ENCODE results near the gene IDH2.

IDH2 gene

DNA sequence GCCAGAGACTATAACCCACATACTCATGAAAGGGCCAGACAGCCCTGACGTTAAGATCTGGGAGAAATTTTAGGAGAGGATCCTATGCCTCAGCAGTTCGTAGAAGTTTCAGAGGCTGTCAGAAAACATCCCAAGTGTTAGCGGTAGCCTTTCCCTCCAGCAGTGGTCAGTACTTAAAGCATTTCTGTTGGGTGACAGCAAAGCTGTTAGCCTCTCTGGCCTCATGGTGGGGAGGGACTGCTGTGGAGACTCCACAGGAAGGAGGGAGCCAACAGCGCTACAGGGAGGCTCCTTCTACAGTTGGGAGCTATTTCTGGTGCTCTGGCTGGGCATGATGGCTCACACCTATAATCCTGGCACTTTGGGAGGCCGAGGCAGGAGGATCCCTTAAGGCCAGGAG is 27.4 kb downstream of the IDH2 start (continued):
- TF ChIP-seq, protein P1, sequence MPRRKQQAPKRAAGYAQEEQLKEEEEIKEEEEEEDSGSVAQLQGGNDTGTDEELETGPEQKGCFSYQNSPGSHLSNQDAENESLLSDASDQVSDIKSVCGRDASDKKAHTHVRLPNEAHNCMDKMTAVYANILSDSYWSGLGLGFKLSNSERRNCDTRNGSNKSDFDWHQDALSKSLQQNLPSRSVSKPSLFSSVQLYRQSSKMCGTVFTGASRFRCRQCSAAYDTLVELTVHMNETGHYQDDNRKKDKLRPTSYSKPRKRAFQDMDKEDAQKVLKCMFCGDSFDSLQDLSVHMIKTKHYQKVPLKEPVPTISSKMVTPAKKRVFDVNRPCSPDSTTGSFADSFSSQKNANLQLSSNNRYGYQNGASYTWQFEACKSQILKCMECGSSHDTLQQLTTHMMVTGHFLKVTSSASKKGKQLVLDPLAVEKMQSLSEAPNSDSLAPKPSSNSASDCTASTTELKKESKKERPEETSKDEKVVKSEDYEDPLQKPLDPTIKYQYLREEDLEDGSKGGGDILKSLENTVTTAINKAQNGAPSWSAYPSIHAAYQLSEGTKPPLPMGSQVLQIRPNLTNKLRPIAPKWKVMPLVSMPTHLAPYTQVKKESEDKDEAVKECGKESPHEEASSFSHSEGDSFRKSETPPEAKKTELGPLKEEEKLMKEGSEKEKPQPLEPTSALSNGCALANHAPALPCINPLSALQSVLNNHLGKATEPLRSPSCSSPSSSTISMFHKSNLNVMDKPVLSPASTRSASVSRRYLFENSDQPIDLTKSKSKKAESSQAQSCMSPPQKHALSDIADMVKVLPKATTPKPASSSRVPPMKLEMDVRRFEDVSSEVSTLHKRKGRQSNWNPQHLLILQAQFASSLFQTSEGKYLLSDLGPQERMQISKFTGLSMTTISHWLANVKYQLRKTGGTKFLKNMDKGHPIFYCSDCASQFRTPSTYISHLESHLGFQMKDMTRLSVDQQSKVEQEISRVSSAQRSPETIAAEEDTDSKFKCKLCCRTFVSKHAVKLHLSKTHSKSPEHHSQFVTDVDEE (CRISPR knock-in tag; IDR thresholded peaks at IDR 0.05): no peak
- TF ChIP-seq TOX (CRISPR knock-in tag; IDR thresholded peaks at IDR 0.05; ENCODE audit: borderline replicate concordance) (no peak), ZC3H10 (CRISPR knock-in tag; IDR thresholded peaks at IDR 0.05) (no peak), BACH2 (CRISPR knock-in tag; IDR thresholded peaks at IDR 0.05; ENCODE audit: borderline replicate concordance) (no peak)
- TF ChIP-seq, protein P2, sequence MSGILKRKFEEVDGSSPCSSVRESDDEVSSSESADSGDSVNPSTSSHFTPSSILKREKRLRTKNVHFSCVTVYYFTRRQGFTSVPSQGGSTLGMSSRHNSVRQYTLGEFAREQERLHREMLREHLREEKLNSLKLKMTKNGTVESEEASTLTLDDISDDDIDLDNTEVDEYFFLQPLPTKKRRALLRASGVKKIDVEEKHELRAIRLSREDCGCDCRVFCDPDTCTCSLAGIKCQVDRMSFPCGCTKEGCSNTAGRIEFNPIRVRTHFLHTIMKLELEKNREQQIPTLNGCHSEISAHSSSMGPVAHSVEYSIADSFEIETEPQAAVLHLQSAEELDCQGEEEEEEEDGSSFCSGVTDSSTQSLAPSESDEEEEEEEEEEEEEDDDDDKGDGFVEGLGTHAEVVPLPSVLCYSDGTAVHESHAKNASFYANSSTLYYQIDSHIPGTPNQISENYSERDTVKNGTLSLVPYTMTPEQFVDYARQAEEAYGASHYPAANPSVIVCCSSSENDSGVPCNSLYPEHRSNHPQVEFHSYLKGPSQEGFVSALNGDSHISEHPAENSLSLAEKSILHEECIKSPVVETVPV (CRISPR knock-in tag; IDR thresholded peaks at IDR 0.05): no peak

GRCh38 chr15:90074023-90074422 is 28.2 kb downstream of the IDH2 start:
- TF ChIP-seq ZC3H10 (CRISPR knock-in tag; IDR thresholded peaks at IDR 0.05) (no peak), TOX (CRISPR knock-in tag; IDR thresholded peaks at IDR 0.05; ENCODE audit: borderline replicate concordance) (no peak), ZFP30 (CRISPR knock-in tag; IDR thresholded peaks at IDR 0.05) (no peak), ZNF565 (CRISPR knock-in tag; conservative IDR thresholded peaks at IDR 0.05; ENCODE audit: low read depth) (no peak), ARNTL (CRISPR knock-in tag; IDR thresholded peaks at IDR 0.05; ENCODE audit: borderline replicate concordance, low read depth) (no peak), ZNF8 (CRISPR knock-in tag; IDR thresholded peaks at IDR 0.05) (no peak), PATZ1 (CRISPR knock-in tag; IDR thresholded peaks at IDR 0.05; ENCODE audit: borderline replicate concordance) (no peak), ZFP3 (CRISPR knock-in tag; IDR thresholded peaks at IDR 0.05) (no peak), RARB (CRISPR knock-in tag; IDR thresholded peaks at IDR 0.05) (no peak), ISL1 (CRISPR knock-in tag; IDR thresholded peaks at IDR 0.05) (no peak), TCF4 (CRISPR knock-in tag; IDR thresholded peaks at IDR 0.05; ENCODE audit: borderline replicate concordance) (no peak)
- TF ChIP-seq, protein P3, sequence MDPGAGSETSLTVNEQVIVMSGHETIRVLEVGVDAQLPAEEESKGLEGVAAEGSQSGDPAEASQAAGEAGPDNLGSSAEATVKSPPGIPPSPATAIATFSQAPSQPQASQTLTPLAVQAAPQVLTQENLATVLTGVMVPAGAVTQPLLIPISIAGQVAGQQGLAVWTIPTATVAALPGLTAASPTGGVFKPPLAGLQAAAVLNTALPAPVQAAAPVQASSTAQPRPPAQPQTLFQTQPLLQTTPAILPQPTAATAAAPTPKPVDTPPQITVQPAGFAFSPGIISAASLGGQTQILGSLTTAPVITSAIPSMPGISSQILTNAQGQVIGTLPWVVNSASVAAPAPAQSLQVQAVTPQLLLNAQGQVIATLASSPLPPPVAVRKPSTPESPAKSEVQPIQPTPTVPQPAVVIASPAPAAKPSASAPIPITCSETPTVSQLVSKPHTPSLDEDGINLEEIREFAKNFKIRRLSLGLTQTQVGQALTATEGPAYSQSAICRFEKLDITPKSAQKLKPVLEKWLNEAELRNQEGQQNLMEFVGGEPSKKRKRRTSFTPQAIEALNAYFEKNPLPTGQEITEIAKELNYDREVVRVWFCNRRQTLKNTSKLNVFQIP (CRISPR knock-in tag; IDR thresholded peaks at IDR 0.05; ENCODE audit: borderline replicate concordance, low read depth): no peak
- TF ChIP-seq, protein P1 (CRISPR knock-in tag; IDR thresholded peaks at IDR 0.05): no peak
- TF ChIP-seq, protein P2 (CRISPR knock-in tag; IDR thresholded peaks at IDR 0.05): no peak
- ATAC-seq: no peak

DNA sequence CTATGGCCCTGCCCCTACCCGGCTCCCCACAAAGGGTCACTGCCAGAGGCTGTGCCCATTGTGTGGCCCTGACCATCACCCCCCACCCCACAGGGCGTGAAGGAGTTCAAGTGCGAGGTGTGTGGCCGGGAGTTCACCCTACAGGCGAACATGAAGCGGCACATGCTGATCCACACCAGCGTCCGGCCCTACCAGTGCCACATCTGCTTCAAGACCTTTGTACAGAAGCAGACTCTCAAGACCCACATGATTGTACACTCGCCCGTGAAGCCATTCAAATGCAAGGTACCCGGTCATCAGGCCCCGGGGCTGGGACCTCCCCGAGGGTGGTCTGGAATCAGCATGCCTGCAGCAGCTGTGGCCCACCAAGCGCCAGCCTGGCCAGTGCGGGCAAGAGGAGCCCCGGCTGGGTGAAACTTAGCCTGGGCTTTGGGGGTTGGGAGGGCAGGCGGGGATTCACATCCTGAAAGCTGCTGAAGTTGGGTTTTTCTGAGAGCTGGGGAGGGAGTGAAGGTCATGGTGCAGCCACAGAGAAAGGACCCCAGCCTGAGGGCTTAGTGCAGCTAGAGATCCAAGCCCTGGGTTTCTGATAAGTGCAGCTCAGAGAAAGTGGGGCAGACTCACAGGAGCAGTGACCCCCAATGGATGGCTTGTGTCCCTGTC is 29.2 kb downstream of the IDH2 start:
- ATAC-seq: no peak

More for the DNA sequence above, 29.2 kb downstream of the IDH2 start:
- TF ChIP-seq ARNTL (CRISPR knock-in tag; IDR thresholded peaks at IDR 0.05; ENCODE audit: borderline replicate concordance, low read depth) (no peak), ZFP3 (CRISPR knock-in tag; IDR thresholded peaks at IDR 0.05) (no peak), CSDC2 (CRISPR knock-in tag; IDR thresholded peaks at IDR 0.05) (no peak), TOX (CRISPR knock-in tag; IDR thresholded peaks at IDR 0.05; ENCODE audit: borderline replicate concordance) (no peak), ZNF70 (CRISPR knock-in tag; IDR thresholded peaks at IDR 0.05) (no peak), RARB (CRISPR knock-in tag; IDR thresholded peaks at IDR 0.05) (no peak), ZNF8 (CRISPR knock-in tag; IDR thresholded peaks at IDR 0.05) (no peak), OSR1 (CRISPR knock-in tag; IDR thresholded peaks at IDR 0.05) (no peak)
- TF ChIP-seq, protein P1 (CRISPR knock-in tag; IDR thresholded peaks at IDR 0.05): no peak
